NAMALWA (cell line): ENCODE measurements around the gene TBC1D2B.

Experiments
- DNase-seq: peaks from one replicate; pipeline ENCODE4 v3.0.0-alpha.2; 2015; ENCODE audit warnings: low spot score

Gene TBC1D2B

GRCh38 chr15:78093242-78094020 is 15.9 kb upstream of the TBC1D2B start:
- no peak for DNase-seq

GRCh38 chr15:78092261-78093041 is 14.9 kb upstream of the TBC1D2B start, which contains the start of gene SH2D7:
SH2D7 (plus strand) TSS chr15:78092561; CDS start chr15:78092585, 24 bp downstream.
- no peak for DNase-seq

GRCh38 chr15:78090422-78091063 is 13.0 kb upstream of the TBC1D2B start:
- DNase-seq: no peak

GRCh38 chr15:78088773-78089080 is 11.2 kb upstream of the TBC1D2B start:
- DNase-seq: no peak

- peak; percentile 50 for DNase-seq
Observed at GRCh38 chr15:78087951-78088772, 10.7 kb upstream of the TBC1D2B start.

GRCh38 chr15:78085928-78086327 is 8.4 kb upstream of the TBC1D2B start:
- DNase-seq: no peak

- DNase-seq: no peak
Observed at GRCh38 chr15:78084449-78084750, 6.9 kb upstream of the TBC1D2B start.

- no peak for DNase-seq
Observed at GRCh38 chr15:78083687-78084448, 6.4 kb upstream of the TBC1D2B start.

- no peak for DNase-seq
Observed at GRCh38 chr15:78083186-78083585, 5.7 kb upstream of the TBC1D2B start.

GRCh38 chr15:78082743-78083110 is 5.2 kb upstream of the TBC1D2B start:
- DNase-seq: no peak

- no peak for DNase-seq
Observed at GRCh38 chr15:78082106-78082742, 4.7 kb upstream of the TBC1D2B start.

GRCh38 chr15:78080088-78080460 is 2.6 kb upstream of the TBC1D2B start:
- no peak for DNase-seq

- DNase-seq: no peak
Observed at GRCh38 chr15:78079298-78080087, 2.0 kb upstream of the TBC1D2B start.

GRCh38 chr15:78077871-78078210 is 330 bp upstream of the TBC1D2B start:
- no peak for DNase-seq

- no peak for DNase-seq
Observed at GRCh38 chr15:78076231-78077052, 1.1 kb downstream of the TBC1D2B start.

- no peak for DNase-seq
Observed at GRCh38 chr15:78075490-78076230, 1.9 kb downstream of the TBC1D2B start.

GRCh38 chr15:78073046-78073787 is 4.3 kb downstream of the TBC1D2B start:
- DNase-seq: no peak
